Glomerular visceral epithelial cell (primary cell): ENCODE data around the gene TMEM219.

Source experiments
- DNase-seq: peaks from one replicate; pipeline ENCODE4 v3.0.0-alpha.2; 2016; ENCODE audit errors: extremely low spot score

Gene TMEM219

DNA sequence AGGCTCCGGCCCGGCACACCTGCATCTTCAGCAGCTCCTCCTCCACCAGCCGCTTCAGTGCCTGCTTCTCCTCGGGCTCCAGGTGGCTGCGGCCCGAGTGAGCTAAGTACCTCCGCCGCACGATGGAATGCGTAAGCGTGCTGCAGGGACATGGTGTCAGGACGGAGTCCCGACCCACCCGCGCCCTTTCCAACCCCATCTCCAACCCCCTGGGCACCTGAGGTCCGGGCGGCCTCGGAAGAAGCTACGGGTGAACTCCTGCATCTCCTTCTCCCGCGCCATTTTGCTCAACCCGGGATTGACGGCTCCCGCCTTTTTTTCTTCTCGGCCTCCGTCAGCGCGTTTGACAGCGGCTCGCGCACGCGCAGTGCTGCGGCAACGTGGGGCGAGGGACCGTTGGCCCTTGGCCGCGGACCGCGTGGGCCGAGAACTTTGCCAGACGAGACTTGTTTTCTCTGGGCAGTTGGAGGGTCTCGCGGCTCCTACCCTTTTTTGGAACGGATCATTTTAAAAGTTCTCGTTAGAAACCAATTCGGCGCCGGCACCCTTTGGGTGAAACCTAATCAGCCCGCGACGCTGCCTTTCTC lies 33.5 kb downstream of the TMEM219 start, which contains the start of gene HIRIP3:
Gene HIRIP3 (minus strand): TSS at position 294 of the 587 bp plus-strand sequence. CDS start 12 bp downstream, at position 282.
- DNase-seq: peak; percentile 73

DNA sequence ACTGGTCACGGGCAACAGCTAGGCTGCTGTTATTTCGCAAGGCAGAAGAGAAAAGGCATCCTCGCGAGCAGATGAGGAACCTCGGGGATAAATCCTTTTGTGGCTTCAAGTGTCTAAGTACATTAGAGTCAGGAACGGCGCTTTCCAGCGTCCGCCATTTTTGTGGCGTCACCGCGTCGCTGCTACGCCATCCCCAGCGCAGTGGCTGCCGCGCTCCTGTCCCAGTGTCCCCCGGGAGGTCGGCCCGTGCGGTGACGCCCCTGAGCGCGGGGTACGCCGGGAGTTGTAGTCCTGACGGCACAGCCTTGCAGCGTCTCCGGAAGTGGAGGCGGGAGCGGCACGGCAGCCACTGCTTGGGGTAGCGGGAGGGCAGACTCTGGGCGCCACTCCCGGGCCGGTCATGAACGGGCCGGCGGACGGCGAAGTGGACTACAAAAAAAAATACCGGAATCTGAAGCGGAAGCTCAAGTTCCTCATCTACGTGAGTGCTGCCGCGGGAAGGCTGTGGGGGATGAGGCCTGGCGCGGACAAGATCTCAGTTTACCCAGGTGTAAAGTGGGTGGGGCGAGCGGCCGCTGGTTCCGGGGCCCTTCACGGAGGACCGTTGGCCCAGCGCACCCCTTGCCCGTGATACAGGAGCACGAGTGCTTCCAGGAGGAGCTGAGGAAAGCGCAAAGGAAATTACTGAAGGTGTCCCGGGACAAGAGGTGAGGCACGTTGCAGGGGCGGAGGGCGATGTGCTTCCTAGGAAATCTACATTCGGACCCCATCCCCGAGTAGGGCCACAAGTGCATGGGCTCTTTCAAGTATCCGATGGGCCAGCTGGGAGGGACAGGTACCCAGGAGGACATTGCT lies 34.3 kb downstream of the TMEM219 start, which contains the start of gene INO80E:
Gene INO80E (plus strand): TSS at position 331 of the 855 bp plus-strand sequence. CDS start 70 bp downstream, at position 401.
- peak; percentile 94 for DNase-seq

DNA sequence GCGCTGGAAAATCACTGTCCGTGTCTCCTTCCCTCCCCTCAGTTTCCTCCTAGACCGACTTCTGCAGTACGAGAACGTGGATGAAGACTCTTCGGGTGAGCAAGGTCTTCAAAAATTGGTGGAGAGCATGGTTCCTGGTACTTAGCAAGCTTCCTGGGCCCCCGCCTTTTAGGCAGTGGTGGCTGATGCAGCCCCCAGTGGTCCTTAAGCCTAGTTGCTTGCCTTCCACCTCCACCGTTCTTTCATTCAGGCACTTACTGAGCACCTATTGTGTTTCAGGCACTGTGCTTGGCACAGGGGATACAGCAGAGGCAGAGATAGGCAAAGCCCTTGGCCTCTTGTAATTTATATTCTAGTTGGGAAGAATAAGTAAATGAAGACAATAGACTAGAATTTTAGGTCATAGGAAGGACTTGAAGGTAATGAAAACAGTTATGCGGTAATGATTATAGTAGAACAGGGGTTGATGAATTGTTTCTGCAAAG lies 34.9 kb downstream of the TMEM219 start:
- no peak for DNase-seq

DNA sequence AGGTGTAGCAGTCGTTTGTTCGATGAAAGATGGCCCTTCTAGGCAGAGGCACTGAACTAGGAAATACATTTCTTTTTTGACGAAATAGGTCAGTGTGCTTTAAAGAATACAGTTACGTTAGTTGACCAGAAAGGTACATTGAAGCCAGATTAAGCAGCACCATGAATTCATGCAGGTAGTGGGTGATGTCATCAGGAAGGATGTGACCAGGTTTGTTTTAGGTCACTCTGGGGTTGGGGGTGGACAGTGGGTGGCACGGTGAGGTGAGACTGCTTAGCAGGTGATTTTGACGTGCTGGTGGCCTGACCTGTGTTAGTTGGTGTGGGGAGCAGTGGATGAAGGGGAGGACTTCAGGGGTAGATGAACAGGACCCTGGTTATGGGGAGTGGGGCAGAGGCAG lies 37.7 kb downstream of the TMEM219 start:
- DNase-seq: no peak

DNA sequence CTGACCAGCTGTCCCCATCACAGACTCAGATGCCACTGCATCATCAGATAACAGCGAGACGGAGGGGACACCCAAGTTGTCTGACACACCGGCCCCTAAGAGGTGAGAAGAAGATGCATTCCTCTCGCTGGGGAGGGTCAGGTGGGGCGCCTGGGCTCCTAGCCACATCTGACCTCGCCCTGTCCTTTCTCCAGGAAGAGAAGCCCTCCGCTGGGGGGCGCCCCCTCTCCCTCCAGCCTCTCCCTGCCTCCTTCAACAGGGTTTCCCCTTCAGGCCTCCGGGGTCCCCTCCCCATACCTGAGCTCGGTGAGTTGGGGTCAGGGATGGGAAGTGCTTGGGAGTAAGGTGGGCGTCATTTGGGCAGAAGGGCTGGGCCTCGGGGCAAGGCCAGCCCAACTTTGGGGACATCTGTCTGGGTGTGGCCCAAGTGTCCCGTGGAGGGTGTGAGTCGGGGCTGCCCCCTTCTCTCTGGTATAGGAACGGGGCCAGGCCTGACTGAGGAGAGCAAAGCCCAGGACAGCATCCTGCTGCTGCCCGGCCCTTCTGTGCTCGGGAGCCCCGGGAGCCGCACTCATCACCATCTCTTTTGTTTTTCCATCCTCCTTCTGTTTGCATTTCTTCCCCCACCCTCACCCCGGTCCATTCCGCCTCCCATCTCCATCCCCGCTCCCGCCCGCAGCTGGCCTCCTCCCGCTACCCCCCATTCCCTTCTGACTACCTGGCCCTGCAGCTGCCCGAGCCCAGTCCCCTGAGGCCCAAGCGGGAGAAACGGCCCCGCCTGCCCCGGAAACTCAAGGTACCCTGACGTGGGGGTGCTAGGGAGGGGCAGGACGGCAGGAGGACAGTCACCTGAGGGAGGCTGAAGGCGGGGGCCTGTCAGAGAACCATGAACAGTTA lies 39.1 kb downstream of the TMEM219 start:
- no peak for DNase-seq

DNA sequence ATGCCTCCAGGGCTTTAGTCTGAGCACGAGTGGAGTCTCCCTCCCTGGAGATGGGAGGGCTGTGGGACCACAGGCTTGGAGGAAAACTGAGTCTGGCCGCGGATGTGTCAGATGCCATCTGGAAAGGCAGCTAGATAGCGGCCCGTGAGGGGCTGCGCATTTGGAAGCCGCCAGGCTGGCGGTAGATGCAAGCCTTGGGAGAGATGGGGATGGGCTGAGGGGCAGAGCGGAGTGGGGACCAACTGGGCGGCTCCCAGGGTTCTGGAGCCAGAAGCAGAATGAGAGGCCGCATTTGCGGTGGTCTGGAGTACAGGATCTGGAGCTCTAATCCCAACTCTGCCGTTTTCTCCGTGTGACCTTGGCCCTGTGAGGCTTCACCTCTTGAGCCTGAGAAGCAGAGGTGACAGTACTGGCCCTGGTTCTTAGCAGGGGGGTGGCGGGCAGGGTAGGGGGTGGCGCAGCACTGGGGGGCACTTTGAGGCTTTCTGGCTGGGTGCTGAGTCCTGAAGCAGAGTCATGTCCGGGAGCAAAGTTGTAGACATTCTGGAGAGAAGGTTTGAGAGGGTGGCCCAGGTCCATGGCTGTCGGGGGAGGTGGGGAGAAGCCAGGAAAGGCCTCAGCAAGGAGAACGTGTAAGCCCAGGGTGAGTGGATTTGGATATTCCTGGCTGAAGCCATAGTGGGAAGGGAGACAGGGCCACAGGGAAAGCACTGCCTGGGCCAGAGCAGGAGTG lies 40.9 kb downstream of the TMEM219 start:
- no peak for DNase-seq

DNA sequence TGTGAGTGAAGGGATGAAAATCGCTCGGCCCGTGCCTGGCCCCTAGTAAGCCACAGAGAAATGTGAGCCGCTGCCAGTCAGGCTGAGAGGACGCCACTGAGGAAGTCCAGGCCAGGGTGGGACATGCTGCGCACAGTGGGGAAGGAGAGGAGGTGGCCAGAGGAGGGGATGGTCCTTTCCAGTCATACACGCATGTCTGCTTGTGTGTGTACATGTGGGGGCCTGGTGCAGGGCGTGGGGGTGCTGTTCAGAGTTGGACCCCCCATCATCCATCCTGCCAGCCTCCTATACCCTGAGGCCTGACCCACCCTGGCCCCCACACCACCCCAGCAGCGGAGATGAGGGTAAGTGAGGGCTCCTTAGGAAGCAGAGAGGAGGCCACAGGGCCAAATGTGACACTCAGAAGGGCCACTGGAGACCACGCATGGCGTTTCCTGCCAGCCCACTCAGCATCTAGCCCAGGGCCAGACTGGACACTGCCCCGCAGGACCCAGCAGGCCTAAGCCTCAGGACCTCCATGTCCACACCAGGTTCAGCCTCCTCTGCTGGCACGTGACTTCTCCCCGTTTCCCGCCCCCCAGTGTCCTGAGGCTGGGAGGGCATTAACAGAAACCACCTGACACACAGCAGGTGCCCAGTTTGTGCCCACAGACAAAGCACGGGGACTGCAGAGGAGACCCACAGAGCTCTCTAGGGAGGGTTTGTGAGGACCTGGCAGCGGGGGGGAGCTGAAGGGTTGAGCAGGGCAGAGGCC lies 42.0 kb downstream of the TMEM219 start:
- DNase-seq: no peak

DNA sequence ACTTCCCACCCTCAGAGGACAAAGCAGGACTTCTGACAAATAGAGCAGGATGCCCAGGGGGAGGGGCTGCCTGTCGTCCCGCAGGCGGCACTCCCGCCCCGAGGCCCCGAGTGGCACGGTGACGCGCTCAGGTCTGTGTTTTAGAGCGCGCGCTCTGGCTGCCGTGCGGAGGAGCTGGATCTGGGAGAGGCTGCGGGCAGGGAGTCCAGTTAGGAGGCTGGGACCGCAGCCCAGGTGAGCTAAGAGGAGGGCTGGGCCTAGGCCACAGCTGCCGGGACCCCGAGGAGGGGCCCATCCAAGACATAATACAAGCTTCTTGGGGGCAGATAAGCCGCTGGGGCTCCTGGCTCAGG lies 42.5 kb downstream of the TMEM219 start:
- no peak for DNase-seq

DNA sequence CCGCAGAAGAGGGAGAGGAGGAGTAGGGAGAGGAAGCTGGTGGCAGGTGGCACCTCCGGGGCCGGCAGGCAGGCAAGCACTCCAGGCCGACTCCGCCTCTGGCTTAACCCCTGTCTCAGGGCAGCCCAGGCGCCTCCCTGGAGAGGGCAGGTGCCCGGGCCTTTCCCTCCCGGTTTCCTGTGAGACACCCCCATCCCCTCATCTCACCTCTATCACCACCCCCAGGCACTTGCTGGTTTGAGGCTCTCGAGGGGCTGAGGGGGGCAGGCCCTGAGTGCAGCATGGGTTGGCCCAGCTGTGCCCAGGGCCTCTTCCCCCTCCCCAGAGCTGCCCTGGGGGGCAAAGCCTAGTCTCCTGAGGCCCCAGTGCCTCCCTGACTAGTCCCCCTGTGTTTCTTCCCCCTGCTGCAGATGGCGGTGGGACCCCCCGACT lies 42.9 kb downstream of the TMEM219 start:
- DNase-seq: no peak

DNA sequence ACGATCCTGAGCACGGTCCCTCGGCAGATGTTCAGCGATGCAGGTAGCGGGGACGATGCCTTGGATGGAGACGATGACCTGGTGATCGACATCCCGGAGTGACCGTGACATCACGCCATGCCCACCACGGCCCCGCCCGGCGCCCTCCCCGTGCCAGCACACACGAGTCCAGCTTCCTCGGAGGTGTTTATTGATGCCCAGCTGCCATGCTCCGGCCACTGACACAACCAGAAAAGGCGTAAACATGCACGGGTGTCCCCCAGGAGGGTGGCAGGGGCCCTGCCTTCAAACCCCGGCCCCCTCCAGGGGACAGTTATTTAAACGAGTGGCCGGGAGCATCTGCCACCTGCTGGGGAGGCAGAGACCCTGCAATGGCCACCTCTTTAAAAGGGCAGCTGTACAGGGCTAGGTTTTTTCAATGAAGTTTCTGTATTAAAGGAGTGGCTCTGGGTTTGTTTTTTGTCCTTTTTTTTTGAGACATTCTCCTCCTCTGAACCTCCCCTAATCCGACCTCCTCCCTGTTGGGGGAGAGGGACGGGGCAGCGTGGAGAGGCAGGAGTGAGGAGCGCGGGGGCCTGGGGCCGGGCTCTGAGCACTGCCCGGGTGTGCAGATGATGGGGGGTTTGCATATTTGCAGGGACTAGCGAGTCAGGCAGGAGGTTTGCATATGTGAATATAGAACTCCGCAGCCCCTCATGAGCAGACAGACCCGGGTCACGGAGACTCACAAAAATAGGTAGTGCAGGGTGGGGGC lies 43.6 kb downstream of the TMEM219 start:
- peak; percentile 40 for DNase-seq

DNA sequence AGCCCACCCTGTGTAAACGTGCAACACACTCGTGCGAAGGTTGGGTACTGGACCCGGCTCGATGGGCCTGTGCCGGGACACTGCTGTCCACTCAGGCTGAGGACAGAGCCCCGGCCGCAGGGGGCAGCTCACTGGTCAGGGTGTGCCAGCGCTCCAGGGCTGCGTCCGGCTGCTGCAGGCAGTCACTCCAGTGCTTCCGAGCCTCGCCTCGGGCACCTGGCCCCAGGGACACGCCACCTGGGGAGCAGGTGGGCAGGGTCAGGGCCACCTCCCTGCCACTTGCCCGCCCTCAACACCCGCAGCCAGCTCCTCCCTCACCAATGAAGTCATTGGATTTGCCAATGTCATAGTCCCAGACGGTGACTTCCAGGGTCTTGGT lies 44.2 kb downstream of the TMEM219 start:
- no peak for DNase-seq

DNA sequence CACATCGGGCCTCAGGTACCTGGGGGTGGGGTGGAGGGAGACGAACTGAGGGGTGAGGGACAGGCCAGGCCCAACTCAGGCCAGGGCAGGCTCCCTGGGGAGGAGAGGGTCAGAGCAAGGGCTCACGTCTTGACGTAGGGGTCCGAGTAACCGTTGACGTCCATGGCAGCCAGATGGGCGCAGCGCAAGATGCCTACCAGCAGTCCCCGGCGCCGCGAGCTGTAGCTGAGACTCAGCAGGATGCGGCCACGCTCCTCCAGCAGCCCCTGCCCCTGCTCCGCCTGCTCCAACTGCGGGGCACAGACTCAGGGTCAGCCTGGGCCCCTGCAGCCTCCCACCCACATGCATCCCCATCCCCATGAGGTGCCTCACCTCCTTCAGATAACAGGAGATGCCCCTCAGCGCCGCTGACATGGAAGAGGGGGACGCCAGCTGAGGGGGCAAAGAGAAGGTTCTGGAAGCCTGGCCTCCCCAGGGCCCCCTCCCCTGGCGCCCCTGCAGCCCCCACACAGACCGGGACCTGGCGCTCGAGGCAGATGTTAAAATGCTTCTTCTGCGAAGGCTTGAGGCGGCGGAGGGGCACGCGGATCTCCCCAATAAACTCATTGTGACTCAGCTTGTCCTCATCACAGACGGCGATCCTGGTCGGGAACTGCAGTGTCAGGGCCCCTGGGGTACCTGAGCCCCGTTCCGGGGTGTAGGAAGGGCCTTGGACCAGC lies 44.9 kb downstream of the TMEM219 start:
- DNase-seq: no peak

DNA sequence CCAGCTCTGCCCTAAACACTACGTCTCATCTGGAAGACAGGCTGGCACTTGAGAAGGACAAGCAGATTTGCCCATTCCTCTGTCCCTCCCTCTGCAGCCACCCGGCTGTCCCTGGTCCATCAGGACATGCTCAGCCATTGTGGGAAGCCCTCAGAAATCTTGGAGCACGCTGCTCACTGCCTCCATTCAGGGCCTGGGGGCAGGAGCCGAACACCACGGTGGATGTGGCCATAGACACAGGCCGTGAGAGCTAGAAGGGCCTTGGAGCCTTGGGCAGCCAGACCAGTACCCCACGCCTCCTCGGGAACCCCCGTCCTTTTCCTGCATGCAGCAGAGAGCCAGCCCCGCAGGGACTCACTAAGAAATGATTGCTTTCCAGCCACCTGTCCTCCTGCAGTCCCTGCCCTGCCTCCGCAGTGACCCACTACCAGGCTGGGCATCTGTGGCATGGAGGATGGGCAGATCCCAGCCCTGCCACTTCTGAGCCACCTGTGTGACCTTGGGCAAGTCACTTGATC lies 45.6 kb downstream of the TMEM219 start:
- no peak for DNase-seq

DNA sequence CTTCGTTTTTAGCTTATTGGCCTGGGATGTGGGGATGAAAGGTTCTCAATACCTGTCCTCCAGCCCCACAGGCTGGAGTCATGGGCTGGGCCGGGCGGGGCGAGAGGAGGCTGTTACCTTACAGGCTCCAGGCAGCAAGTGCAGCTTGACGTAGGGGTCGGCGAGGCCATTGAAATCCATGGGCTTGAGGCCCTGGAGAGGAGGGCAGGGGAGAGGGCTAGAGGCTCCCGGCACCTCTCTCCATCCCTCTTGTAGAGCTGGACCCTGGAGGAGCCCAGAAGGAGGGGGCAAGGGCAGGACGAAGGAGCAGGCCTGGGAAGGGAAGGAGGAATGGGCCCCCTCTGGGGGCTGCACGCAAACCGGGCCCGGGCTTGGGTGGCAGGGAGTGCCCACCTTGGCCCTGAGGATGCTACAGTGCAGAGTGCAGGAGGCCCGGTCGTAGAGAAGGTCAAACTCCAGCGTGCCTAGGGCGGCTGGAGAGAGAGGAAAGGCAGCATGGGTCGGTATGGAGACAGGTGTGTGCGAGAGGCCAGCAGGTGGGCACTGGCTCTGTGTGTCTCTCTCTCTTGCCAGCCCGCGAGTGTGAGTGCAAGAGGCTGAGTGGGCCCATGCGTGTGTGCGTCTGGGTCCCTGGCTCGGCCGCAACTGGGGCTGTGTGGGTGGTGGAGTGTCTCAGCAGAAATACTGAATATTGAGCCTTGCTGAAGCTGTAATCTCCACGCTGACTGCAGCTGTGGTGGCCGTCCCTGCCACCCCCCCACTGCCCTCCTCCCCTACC lies 47.4 kb downstream of the TMEM219 start:
- DNase-seq: no peak

DNA sequence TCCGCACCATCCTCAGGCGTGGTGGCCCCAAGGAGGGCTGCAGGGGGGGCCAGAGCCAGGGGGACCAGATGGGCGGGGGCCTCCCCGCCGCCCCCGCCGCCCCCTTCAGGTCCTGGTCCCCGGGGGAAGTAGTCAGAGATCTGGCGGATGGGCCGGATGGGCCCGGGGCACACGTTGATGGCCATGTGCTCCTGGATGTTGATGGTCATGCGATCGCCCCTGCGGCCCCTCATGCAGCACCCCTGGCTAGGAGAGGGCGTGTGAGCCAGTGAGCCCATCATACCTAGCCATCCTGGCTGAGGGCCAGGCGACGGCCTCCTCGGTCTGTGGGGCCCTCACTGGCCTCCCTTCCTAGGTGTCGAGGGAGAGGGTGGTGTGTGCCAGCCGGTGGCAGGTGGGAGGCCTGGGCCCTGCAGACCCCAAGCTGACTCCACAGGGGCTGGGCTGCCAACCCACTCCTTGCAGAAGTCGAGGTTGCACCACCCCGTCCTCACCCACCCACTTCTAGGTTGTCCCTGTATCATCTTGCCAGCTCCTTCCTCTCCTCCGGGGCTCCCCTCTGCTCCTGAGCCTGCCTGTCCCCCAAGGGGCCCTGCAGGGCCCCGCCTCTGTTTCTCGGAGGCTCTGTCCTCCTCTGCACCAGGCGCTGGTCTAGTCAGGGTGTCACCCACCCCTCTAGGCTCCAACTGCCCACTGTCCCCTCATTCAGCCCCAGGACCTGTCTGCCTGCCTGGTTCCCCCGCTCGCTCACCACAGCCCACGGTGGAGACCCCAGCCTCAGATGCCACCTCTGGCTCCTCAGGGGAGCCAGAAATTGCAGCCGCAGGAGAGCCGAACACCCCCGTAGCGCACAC lies 48.3 kb downstream of the TMEM219 start:
- no peak for DNase-seq

DNA sequence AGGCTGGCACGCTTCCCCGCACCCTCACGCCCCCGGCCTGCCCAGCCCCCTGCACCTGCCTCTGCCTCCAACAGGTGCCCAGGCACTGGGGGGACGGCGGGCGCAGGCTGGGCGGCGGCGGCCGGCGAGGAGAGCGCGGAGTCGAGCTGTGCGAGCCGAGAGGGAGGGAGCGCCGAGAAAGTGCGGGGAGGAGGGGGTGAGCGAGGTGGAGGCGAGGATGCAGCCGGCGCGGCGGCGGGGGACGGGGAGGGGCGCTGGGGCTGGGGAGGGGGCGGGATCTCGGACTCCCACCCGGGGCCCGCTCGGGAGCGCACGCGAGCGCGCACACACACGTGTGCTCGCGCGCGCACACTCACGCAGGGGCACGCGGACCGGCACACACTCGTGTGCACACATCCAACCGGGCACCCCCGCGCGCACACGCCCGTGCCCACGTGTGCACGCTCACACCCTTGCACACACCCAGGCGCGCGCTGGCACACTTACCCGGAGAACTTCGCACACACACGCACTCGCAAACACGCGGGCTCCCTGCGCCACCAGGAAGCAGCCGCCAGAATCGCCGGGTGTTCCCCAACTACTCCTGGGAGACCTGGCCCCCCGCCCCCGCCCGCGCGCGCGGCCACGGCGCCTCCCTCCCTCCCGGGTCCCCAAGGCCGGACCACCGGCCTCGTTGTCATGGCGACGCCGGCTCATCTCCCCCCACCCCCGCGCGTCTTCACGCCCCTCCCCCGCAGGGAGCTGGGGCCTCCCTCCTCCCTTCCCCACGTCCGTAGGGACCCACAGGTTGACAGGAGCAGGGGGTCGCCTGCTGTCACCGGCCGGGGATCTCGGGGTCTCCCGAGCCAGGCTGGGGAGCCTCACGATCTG lies 49.2 kb downstream of the TMEM219 start, which contains the start of gene DOC2A:
Gene DOC2A (minus strand): TSS at position 184 of the 870 bp plus-strand sequence. CDS start 805 bp downstream, outside the sequence.
- no peak for DNase-seq
